RWPE2 (cell line): ENCODE data around the gene TMEM60.

ENCODE experiments used
- ATAC-seq: fragments of 200-7000 bp; cut with Tn5 transposase; 3 replicates; pipeline ENCODE4 v1.9.1; 2021; ENCODE audit warnings: low read depth
- DNase-seq: peaks from one replicate; pipeline ENCODE4 v3.0.0-alpha.2; 2020; ENCODE audit warnings: low spot score
- H3K27ac ChIP-seq: fragments of 450-650 bp; 2 replicates; pipeline ENCODE4 v1.5.1; 2017; ENCODE audit warnings: mild to moderate bottlenecking; ENCODE audit not compliant: poor library complexity, severe bottlenecking
- H3K27me3 ChIP-seq: fragments of 250-450 bp; sonication (Bioruptor Pico); 2 replicates; pipeline ENCODE4 v1.5.1; 2021; ENCODE audit warnings: mild to moderate bottlenecking, moderate library complexity; ENCODE audit not compliant: insufficient read depth, poor library complexity, severe bottlenecking
- H3K36me3 ChIP-seq: fragments of 250-450 bp; sonication (Bioruptor Pico); 2 replicates; pipeline ENCODE4 v1.5.1; 2020; ENCODE audit warnings: low read depth, mild to moderate bottlenecking, moderate library complexity
- H3K4me1 ChIP-seq: fragments of 250-450 bp; sonication (Bioruptor Pico); 2 replicates; pipeline ENCODE4 v1.5.1; 2021; ENCODE audit warnings: mild to moderate bottlenecking, moderate library complexity; ENCODE audit not compliant: insufficient read depth, poor library complexity, severe bottlenecking
- H3K4me3 ChIP-seq: fragments of 250-450 bp; sonication (Bioruptor Pico); 2 replicates; pipeline ENCODE4 v1.5.1; 2021; ENCODE audit warnings: mild to moderate bottlenecking, moderate library complexity; ENCODE audit not compliant: severe bottlenecking
- H3K9me3 ChIP-seq: fragments of 250-450 bp; sonication (Bioruptor Pico); 2 replicates; pipeline ENCODE4 v1.5.1; 2021; ENCODE audit warnings: mild to moderate bottlenecking, moderate library complexity; ENCODE audit not compliant: severe bottlenecking
- TF ChIP-seq, protein P1 (sequence below): fragments of 450-650 bp; IDR thresholded peaks from one replicate; pipeline ENCODE4 v1.5.1; 2017; ENCODE audit warnings: mild to moderate bottlenecking, moderate library complexity; ENCODE audit not compliant: poor library complexity, severe bottlenecking

TMEM60 gene

DNA sequence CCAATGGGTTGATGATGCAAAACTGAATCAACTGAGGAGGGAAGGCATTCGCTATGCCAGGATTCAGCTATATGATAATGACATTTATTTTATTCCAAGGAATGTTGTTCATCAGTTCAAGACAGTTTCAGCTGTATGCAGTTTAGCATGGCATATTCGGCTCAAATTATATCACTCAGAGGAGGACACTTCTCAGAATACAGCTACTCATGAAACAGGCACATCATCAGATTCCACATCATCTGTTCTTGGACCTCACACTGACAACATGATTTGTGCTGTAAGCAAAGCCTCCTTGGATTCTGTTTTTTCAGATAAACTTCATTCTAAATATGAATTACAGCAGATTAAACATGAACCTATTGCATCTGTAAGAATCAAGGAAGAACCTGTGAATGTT, 19.7 kb downstream of the TMEM60 start:
- TF ChIP-seq, protein P1, sequence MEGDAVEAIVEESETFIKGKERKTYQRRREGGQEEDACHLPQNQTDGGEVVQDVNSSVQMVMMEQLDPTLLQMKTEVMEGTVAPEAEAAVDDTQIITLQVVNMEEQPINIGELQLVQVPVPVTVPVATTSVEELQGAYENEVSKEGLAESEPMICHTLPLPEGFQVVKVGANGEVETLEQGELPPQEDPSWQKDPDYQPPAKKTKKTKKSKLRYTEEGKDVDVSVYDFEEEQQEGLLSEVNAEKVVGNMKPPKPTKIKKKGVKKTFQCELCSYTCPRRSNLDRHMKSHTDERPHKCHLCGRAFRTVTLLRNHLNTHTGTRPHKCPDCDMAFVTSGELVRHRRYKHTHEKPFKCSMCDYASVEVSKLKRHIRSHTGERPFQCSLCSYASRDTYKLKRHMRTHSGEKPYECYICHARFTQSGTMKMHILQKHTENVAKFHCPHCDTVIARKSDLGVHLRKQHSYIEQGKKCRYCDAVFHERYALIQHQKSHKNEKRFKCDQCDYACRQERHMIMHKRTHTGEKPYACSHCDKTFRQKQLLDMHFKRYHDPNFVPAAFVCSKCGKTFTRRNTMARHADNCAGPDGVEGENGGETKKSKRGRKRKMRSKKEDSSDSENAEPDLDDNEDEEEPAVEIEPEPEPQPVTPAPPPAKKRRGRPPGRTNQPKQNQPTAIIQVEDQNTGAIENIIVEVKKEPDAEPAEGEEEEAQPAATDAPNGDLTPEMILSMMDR = no peak
- H3K36me3 ChIP-seq = peaks cover 67% of the 10 kb centered on the region
- no peaks in the 10 kb centered on the region for H3K4me1 ChIP-seq
- H3K9me3 ChIP-seq = peaks cover 9% of the 10 kb centered on the region
- no peak overlapping the region for H3K4me3 ChIP-seq
- DNase-seq = no peak
- H3K27ac ChIP-seq = no peak overlapping the region
- no peak for ATAC-seq
- no peaks in the 10 kb centered on the region for H3K27me3 ChIP-seq

DNA sequence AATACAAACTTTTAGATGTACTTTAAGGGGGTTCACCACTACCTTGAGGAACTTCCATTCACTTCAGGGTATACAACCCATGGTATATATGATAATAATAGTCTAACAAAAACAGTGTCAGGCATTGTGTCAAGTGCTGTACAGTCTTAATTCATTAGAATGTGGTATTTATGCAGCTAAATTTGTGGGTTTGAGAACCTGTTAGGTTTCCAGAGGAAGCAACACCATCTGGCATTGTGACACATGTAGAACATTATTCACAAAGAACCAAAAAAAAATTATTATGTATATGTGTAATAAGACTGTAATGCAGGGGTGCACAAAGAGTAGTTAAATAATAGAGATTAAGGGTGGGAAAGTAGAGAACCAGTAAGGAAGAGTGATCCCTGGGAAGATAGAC, 26.3 kb downstream of the TMEM60 start:
- Histone ChIP-seq H3K27ac (no peak overlapping the region), H3K4me1 (no peaks in the 10 kb centered on the region), H3K27me3 (no peaks in the 10 kb centered on the region), H3K4me3 (no peak overlapping the region), H3K9me3 (peaks cover 6% of the 10 kb centered on the region), H3K36me3 (peaks cover 58% of the 10 kb centered on the region)
- TF ChIP-seq, protein P1 = no peak
- DNase-seq = no peak
- no peak for ATAC-seq

DNA sequence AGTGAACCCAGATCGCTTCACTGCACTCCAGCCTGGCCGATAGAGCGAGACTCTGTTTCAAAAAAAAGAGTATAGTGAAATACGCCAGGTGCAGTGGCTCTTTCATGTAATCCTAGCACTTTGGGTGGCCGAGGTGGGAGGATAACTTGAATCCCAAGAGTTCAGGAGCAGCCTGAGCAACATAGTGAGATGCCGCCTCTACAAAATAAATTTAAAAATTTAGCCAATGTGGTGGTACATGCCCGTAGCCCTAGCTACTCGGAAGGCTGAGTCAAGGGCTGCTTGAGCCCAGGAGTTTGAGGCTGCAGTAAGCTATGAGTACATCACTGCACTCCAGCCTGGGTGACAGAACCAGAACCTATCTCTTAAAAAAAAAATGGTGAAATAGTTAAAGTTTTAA, 27.9 kb downstream of the TMEM60 start:
- TF ChIP-seq, protein P1 = no peak
- Histone ChIP-seq H3K4me3 (no peak overlapping the region), H3K9me3 (no peaks in the 10 kb centered on the region), H3K4me1 (peaks cover 8% of the 10 kb centered on the region), H3K36me3 (peaks cover 49% of the 10 kb centered on the region), H3K27me3 (no peaks in the 10 kb centered on the region), H3K27ac (no peak overlapping the region)
- no peak for DNase-seq
- no peak for ATAC-seq

DNA sequence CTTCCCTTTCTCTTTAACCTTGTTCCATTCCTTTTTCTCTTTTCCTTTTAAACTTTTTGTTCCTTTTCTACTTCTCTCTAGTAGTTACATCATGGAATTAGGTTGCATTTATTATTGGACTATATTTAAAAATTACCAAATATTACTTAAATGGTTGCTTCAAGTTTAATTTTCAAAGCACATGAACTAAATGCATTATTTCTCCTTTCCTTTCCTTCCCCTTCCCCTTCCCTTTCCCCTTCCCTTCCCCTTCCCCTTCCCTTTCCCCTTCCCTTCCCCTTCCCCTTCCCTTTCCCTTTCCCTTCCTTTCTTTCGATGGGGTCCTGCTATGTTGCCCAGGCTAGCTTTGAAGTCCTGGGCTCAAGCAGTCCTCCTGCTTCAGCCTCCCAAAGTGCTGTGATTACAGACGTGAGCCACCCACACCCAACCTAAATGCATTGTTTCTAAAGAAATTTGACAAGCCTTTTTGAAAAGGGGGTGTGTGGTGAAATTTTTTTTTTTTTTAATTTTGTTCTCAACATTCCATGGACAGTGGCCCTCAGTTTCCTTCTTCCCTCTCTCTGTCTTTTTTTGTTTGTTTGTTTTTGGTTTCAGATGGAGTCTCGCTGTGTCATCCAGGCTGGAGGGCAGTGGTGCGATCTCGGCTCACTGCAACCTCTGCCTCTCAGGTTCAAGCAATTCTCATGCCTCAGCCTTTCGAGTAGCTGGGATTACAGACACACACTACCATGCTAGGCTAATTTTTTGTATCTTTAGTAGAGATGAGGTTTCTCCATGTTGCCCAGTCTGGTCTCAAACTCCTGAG, 31.2 kb downstream of the TMEM60 start:
- Histone ChIP-seq H3K27me3 (no peaks in the 10 kb centered on the region), H3K4me1 (peaks cover 13% of the 10 kb centered on the region), H3K9me3 (no peaks in the 10 kb centered on the region), H3K27ac (no peak overlapping the region), H3K36me3 (peaks cover 19% of the 10 kb centered on the region), H3K4me3 (no peak overlapping the region)
- DNase-seq (no peak), ATAC-seq (no peak)
- TF ChIP-seq, protein P1 = no peak
